H9 (cell line): ENCODE measurements around the gene CCDC134. TPM values are rescaled to one million over a fixed set of nuclear protein-coding genes. Genes with fewer than 3 reads are reported as not detected.

Experiments
- DNase-seq: peaks from one replicate; pipeline ENCODE4 v3.0.0-alpha.2; 2017
- H2AFZ ChIP-seq: one replicate; pipeline ENCODE4 v1.6.1; 2013; ENCODE audit warnings: mild to moderate bottlenecking, low read length, control low read depth, moderate library complexity
- H2AK5ac ChIP-seq: 2 replicates; pipeline ENCODE4 v1.6.1; 2013; ENCODE audit warnings: low read length, control low read depth, mixed read lengths; ENCODE audit not compliant: insufficient read length
- H2BK120ac ChIP-seq: one replicate; pipeline ENCODE4 v1.6.1; 2013; ENCODE audit warnings: low read depth, mild to moderate bottlenecking, low read length, control low read depth, inconsistent platforms; ENCODE audit not compliant: poor library complexity, severe bottlenecking
- H2BK12ac ChIP-seq: 2 replicates; pipeline ENCODE4 v1.6.1; 2013; ENCODE audit warnings: low read length, control low read depth, mixed read lengths, low read depth; ENCODE audit not compliant: insufficient read length
- H2BK15ac ChIP-seq: 2 replicates; pipeline ENCODE4 v1.6.1; 2013; ENCODE audit warnings: low read depth, low read length, control low read depth
- H2BK20ac ChIP-seq: one replicate; pipeline ENCODE4 v1.6.1; 2013; ENCODE audit warnings: low read depth, mild to moderate bottlenecking, low read length, control low read depth, inconsistent platforms; ENCODE audit not compliant: poor library complexity, severe bottlenecking
- H2BK5ac ChIP-seq: 2 replicates; pipeline ENCODE4 v1.6.1; 2013; ENCODE audit warnings: low read length, control low read depth, mixed read lengths; ENCODE audit not compliant: insufficient read length
- H3K14ac ChIP-seq: 2 replicates; pipeline ENCODE4 v1.6.1; 2013; ENCODE audit warnings: low read length, control low read depth; ENCODE audit not compliant: insufficient read depth
- H3K18ac ChIP-seq: 2 replicates; pipeline ENCODE4 v1.6.1; 2013; ENCODE audit warnings: low read depth, mild to moderate bottlenecking, mixed read lengths, low read length, control low read depth; ENCODE audit not compliant: insufficient read length
- H3K23ac ChIP-seq: 2 replicates; pipeline ENCODE4 v1.6.1; 2013; ENCODE audit warnings: low read length, control low read depth, mixed read lengths, low read depth; ENCODE audit not compliant: insufficient read length
- H3K23me2 ChIP-seq: 2 replicates; pipeline ENCODE4 v1.6.1; 2013; ENCODE audit warnings: low read depth, mild to moderate bottlenecking, mixed read lengths, low read length, control low read depth; ENCODE audit not compliant: insufficient read length, poor library complexity, severe bottlenecking
- H3K27ac ChIP-seq: 2 replicates; pipeline ENCODE4 v1.5.1; 2013; ENCODE audit warnings: low read length, control low read depth, mixed read lengths, low read depth; ENCODE audit not compliant: insufficient read length
- H3K27me3 ChIP-seq: 2 replicates; pipeline ENCODE4 v1.6.1; 2013; ENCODE audit warnings: low read length, control low read depth, inconsistent platforms; ENCODE audit not compliant: insufficient read depth
- H3K4ac ChIP-seq: 2 replicates; pipeline ENCODE4 v1.6.1; 2013; ENCODE audit warnings: low read depth, mild to moderate bottlenecking, control low read depth, inconsistent platforms, low read length, moderate library complexity
- H3K4me1 ChIP-seq: 2 replicates; pipeline ENCODE4 v1.6.1; 2013; ENCODE audit warnings: low read length, control low read depth, inconsistent platforms; ENCODE audit not compliant: insufficient read depth
- H3K4me2 ChIP-seq: 2 replicates; pipeline ENCODE4 v1.6.1; 2013; ENCODE audit warnings: low read length, control low read depth, mixed read lengths; ENCODE audit not compliant: insufficient read length, insufficient read depth
- H3K56ac ChIP-seq: 2 replicates; pipeline ENCODE4 v1.6.1; 2013; ENCODE audit warnings: low read depth, mild to moderate bottlenecking, mixed read lengths, low read length, control low read depth; ENCODE audit not compliant: insufficient read length
- H3K79me1 ChIP-seq: 2 replicates; pipeline ENCODE4 v1.6.1; 2013; ENCODE audit warnings: low read depth, mild to moderate bottlenecking, moderate library complexity, low read length, control low read depth, inconsistent platforms; ENCODE audit not compliant: insufficient read depth, poor library complexity, severe bottlenecking
- H3K79me2 ChIP-seq: 2 replicates; pipeline ENCODE4 v1.6.1; 2013; ENCODE audit warnings: low read length, control low read depth, inconsistent platforms; ENCODE audit not compliant: insufficient read depth
- H3K9ac ChIP-seq: 2 replicates; pipeline ENCODE4 v1.6.1; 2013; ENCODE audit warnings: low read length, control low read depth, mixed read lengths; ENCODE audit not compliant: insufficient read length; ENCODE audit errors: extremely low read depth
- H3K9me3 ChIP-seq: one replicate; pipeline ENCODE4 v1.6.1; 2013; ENCODE audit warnings: low read depth, low read length, inconsistent platforms; ENCODE audit not compliant: control insufficient read depth
- H3T11ph ChIP-seq: one replicate; pipeline ENCODE4 v1.6.1; 2013; ENCODE audit warnings: mild to moderate bottlenecking, low read length, control low read depth, inconsistent platforms
- H4K20me1 ChIP-seq: one replicate; pipeline ENCODE4 v1.6.1; 2013; ENCODE audit not compliant: control insufficient read depth, insufficient read length, insufficient read depth
- H4K5ac ChIP-seq: 2 replicates; pipeline ENCODE4 v1.6.1; 2013; ENCODE audit warnings: low read depth, mild to moderate bottlenecking, mixed read lengths, low read length, control low read depth; ENCODE audit not compliant: insufficient read length
- H4K8ac ChIP-seq: replicated peaks from 2 replicates; pipeline ENCODE4 v1.6.1; 2013; ENCODE audit warnings: low read length, control low read depth, mixed read lengths, low read depth; ENCODE audit not compliant: insufficient read length
- H4K91ac ChIP-seq: 2 replicates; pipeline ENCODE4 v1.6.1; 2013; ENCODE audit warnings: low read depth, mild to moderate bottlenecking, moderate library complexity, mixed read lengths, low read length, control low read depth; ENCODE audit not compliant: insufficient read length
- H3K27ac Mint-ChIP-seq, 3 experiments: 2 replicates in 2 of 3; 3 replicates in 1 of 3; pipeline ENCODE4 v1.8.0; 2020 to 2021; ENCODE audit warnings: mixed read lengths in 3 of 3, mild to moderate bottlenecking in 1 of 3, moderate library complexity in 1 of 3
- H3K27me3 Mint-ChIP-seq: 2 replicates; pipeline ENCODE4 v1.8.0; 2021; ENCODE audit warnings: low read depth, mild to moderate bottlenecking, moderate library complexity, mixed read lengths
- H3K36me3 Mint-ChIP-seq, 3 experiments: 2 replicates in 2 of 3; 3 replicates in 1 of 3; pipeline ENCODE4 v1.8.0; 2020 to 2021; ENCODE audit warnings: low read depth in 3 of 3, mixed read lengths in 3 of 3; ENCODE audit not compliant: insufficient read depth in 1 of 3
- H3K4me1 Mint-ChIP-seq, 2 experiments: 2 replicates each; pipeline ENCODE4 v1.8.0; 2020; ENCODE audit warnings: mixed read lengths in 2 of 2
- H3K4me3 Mint-ChIP-seq, 2 experiments: 2 replicates in 1 of 2; 3 replicates in 1 of 2; pipeline ENCODE4 v1.8.0; 2020 to 2021; ENCODE audit warnings: mild to moderate bottlenecking in 2 of 2, mixed read lengths in 2 of 2, moderate library complexity in 1 of 2
- H3K9me3 Mint-ChIP-seq, 2 experiments: 2 replicates in 1 of 2; 3 replicates in 1 of 2; pipeline ENCODE4 v1.8.0; 2020; ENCODE audit warnings: mild to moderate bottlenecking in 2 of 2, mixed read lengths in 2 of 2, moderate library complexity in 1 of 2
- WGBS: extraction: QIAGEN DNeasy Blood & Tissue Kit; methylation state at CpG from one replicate; pipeline ENCODE4 v1.1.7; 2013; ENCODE audit warnings: missing lambda C conversion rate, low lambda C conversion rate, mixed read lengths; ENCODE audit not compliant: insufficient read length; ENCODE audit errors: extremely low coverage; 5-methylcytosine and 5-hydroxymethylcytosine counted together
- total RNA-seq: library from RNA; stranded (reverse); gene quantifications from 2 replicates; pipeline ENCODE4 v1.2.1, GENCODE V29; 2021
- TF ChIP-seq, protein P1 (sequence below): fragments of 200-600 bp; sonication (generic); conservative IDR thresholded peaks from 3 replicates; pipeline ENCODE4 v1.8.0; 2021; ENCODE audit warnings: antibody characterized with exemption, mild to moderate bottlenecking

The CCDC134 gene
- total RNA-seq, 1 experiment from 2014 or later = 20.7 TPM

DNA sequence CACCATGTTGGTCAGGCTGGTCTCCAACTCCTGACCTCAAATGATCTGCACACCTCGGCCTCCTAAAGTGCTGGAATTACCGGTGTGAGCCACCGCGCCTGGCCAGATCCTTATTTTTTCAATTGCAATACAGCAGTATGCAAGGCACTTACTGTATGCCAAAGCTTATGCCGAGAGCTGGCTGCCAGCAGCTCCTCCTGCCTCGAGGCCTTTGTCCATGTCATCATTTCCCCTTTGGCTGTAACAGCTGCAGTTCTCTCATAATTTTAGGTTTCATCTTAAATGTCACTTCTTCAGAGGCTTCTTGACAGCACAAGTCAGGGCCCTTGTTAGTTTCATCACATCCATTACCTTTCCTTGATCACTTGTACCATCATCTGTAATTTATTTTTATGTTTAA is 30.9 kb downstream of the CCDC134 start:
- Histone ChIP-seq H3K14ac (no peak overlapping the region), H2AFZ (no peak overlapping the region), H3K23ac (no peak overlapping the region), H4K8ac (no peak overlapping the region), H2BK120ac (no peak overlapping the region), H3K56ac (no peak overlapping the region), H3K23me2 (peaks cover 11% of the 10 kb centered on the region), H3K9ac (no peak overlapping the region), H3K18ac (no peak overlapping the region), H2BK12ac (no peak overlapping the region), H3K9me3 (no peaks in the 10 kb centered on the region), H3K79me1 (no peaks in the 10 kb centered on the region), H2BK20ac (no peak overlapping the region), H4K20me1 (no peaks in the 10 kb centered on the region), H3T11ph (no peak overlapping the region), H2BK5ac (no peak overlapping the region), H3K4me1 (peaks cover 3% of the 10 kb centered on the region; the same call in 1 of the 2 replicates), H4K91ac (no peak overlapping the region), H2BK15ac (peak overlapping the region; percentile 2; the same call in 1 of the 2 replicates), H3K4me2 (peak overlapping the region; percentile 63), H4K5ac (no peak overlapping the region), H2AK5ac (no peak overlapping the region), H3K27ac (peak overlapping the region; percentile 99), H3K79me2 (peaks cover 22% of the 10 kb centered on the region; the same call in 1 of the 2 replicates), H3K4ac (no peak overlapping the region), H3K27me3 (no peaks in the 10 kb centered on the region)
- Mint-ChIP-seq H3K27me3 (no peaks in the 10 kb centered on the region), H3K36me3 (peaks cover 13 to 16% (median 15%) of the 10 kb centered on the region in 3 experiments), H3K4me1 (peaks cover 40 to 43% of the 10 kb centered on the region in 2 experiments), H3K27ac (peak overlapping the region; percentile 70 to 100 (median 100)), H3K4me3 (peak overlapping the region; percentile 12 to 62; a peak in 3 of 5 replicates), H3K9me3 (no peaks in the 10 kb centered on the region)
- WGBS = no CpG with 5 or more reads among the region's 6 CpGs
- TF ChIP-seq, protein P1, sequence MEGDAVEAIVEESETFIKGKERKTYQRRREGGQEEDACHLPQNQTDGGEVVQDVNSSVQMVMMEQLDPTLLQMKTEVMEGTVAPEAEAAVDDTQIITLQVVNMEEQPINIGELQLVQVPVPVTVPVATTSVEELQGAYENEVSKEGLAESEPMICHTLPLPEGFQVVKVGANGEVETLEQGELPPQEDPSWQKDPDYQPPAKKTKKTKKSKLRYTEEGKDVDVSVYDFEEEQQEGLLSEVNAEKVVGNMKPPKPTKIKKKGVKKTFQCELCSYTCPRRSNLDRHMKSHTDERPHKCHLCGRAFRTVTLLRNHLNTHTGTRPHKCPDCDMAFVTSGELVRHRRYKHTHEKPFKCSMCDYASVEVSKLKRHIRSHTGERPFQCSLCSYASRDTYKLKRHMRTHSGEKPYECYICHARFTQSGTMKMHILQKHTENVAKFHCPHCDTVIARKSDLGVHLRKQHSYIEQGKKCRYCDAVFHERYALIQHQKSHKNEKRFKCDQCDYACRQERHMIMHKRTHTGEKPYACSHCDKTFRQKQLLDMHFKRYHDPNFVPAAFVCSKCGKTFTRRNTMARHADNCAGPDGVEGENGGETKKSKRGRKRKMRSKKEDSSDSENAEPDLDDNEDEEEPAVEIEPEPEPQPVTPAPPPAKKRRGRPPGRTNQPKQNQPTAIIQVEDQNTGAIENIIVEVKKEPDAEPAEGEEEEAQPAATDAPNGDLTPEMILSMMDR = no peak
- no peak for DNase-seq
